ENCODE data around the gene SCARF2. TPM values are rescaled to one million over a fixed set of nuclear protein-coding genes. Genes with fewer than 3 reads are reported as not detected.

Gene SCARF2
- total and polyA plus RNA-seq, 2 of the 13 experiments (the other 11 are each of a cell fraction or from before 2014, with no cell fraction given): 3.3 to 6.2 TPM

DNA sequence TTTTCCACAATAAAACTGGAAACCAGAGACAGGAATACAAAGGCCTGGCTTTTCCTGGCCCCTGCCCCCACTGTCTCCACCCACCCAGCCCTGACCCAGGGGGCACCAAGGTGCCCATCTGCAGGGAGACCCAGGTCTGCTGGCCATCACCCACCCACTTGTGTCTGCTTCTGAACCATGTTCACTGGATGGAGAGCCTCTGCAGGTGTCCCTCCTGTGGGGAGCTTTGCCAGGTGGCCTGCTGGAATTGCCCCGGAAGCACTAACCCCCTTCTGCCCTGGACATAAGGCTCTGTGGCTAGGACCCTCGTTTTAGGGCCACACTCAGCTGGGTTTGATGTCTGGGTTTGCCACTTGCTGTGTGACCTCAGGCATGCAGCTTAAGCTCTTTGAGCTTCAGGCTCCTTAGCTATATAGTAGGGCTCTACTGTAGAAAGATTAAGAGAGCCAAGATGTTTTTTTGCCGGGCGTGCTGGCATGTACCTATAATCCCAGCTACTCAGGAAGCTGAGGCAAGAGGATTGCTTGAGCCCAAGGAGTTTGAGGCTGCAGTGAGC, 3.9 kb downstream of the SCARF2 start (continued):
- TF ChIP-seq MEIS1 (CRISPR knock-in tag; IDR thresholded peaks at IDR 0.05; ENCODE audit: borderline replicate concordance): no peak

DNA sequence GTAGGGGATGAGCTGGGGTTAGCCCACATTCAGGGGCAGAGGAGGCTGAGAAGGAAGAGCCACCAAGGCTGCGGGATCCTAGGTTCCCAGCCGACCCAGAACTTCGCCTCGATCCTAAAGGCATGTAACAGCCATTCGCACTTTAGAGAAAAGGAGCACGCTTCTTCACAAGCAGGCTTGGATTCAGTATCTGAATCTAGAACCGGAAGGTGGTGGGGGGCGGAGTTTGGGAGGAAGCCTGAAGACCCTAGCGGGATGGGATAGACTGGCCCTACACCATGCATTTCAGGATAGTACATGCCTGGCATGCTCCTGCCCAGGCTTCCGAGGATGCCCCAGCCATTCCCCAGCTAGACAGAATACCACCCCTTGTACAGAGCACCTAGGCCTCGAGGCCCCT, 4.4 kb downstream of the SCARF2 start:
- no peak overlapping the region for H2AFZ ChIP-seq (ENCODE audit: low read length)
- WGBS (ENCODE audit: low lambda C conversion rate): 97% methylated on average over 10 of the region's 11 CpGs
- ChIA-PET POLR2A (interaction anchor here (1.9 kb wide), 1 partner anchor 15 kb away, joined by 4 read pairs; no protein-coding TSS in a partner anchor), CTCF (ENCODE audit: low intra/inter-chr PET ratio, low total read pairs) (no interaction called here)
- no peak overlapping the region for H3K4me2 ChIP-seq (ENCODE audit: low read depth, low read length)
- H3K27ac ChIP-seq (ENCODE audit: extremely low read length, insufficient read depth, low read length): no peak overlapping the region
- H3K4me1 ChIP-seq (ENCODE audit: insufficient read depth, low read length): peaks cover 32% of the 10 kb centered on the region
- intact Hi-C loops (cut with micrococcal nuclease; ENCODE audit: unreplicated experiment): no loop called here
- H3K9ac ChIP-seq (ENCODE audit: insufficient read depth, low read depth, low read length): no peak overlapping the region
- no peaks in the 10 kb centered on the region for H3K9me3 ChIP-seq (ENCODE audit: low read length)
- FAIRE-seq (no peak), DNase-seq (ENCODE audit: low spot score) (no peak), ATAC-seq (no peak)
- H3K79me2 ChIP-seq (ENCODE audit: insufficient read depth, low read length): peaks cover 20% of the 10 kb centered on the region
- H3K36me3 ChIP-seq (replicated peaks in 1 of 2; ENCODE audit: control insufficient read depth in 1 of 2, insufficient read depth in 2 of 2, low read length in 2 of 2): peaks cover 7 to 9% of the 10 kb centered on the region in 2 experiments; a peak in 4 of 5 replicates
- no peak overlapping the region for H3K4me3 ChIP-seq (replicated peaks in 1 of 3; ENCODE audit: insufficient read depth in 1 of 3, low read depth in 2 of 3, low read length in 3 of 3)
- H4K20me1 ChIP-seq (ENCODE audit: insufficient read depth, low read length): peaks cover 15% of the 10 kb centered on the region
- TF ChIP-seq ZBTB8A (CRISPR knock-in tag; IDR thresholded peaks at IDR 0.05; ENCODE audit: borderline replicate concordance, low read depth): no peak
- no peak for TF ChIP-seq PHF21A (CRISPR knock-in tag; IDR thresholded peaks at IDR 0.05)
- in situ Hi-C loops (cut with HindIII; ENCODE audit: extremely low pct_ligation_motif_present, low pct_unique_long_range_greater_than_20kb): no loop called here
- BruUV-seq (replicated peaks): no TSS peak
- H3K27me3 ChIP-seq (ENCODE audit: control insufficient read depth in 1 of 2, insufficient read depth in 2 of 2, low read length in 2 of 2): no peaks in the 10 kb centered on the region

DNA sequence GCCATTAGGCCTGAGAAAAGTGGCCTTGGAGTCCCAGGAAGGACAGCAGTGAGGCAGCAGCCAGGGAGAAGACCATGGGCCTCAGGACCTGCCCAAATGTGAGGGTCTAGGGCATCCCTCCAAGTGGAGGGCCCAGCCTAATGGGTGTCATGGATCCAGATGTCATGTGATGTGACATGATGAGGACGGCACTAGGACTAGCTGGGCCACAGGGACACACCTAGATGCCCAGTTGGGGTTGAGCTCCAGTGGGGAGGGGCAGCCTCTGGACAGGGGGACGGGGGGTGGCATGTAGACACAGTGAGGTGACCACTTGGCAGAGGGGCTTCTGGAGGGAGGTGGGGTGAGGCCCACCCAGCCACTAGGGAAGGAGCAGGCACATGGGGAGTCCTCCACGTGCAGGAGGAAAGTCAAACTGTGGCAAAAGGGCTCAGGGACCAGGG, 5.4 kb downstream of the SCARF2 start:
- intact Hi-C loops (cut with micrococcal nuclease; ENCODE audit: unreplicated experiment): no loop called here
- Histone ChIP-seq H3K27me3 (ENCODE audit: control insufficient read depth in 1 of 2, insufficient read depth in 2 of 2, low read length in 2 of 2) (no peaks in the 10 kb centered on the region), H3K9ac (ENCODE audit: insufficient read depth, low read depth, low read length) (no peak overlapping the region), H2AFZ (ENCODE audit: low read length) (no peak overlapping the region), H3K4me2 (ENCODE audit: low read depth, low read length) (no peak overlapping the region), H3K9me3 (ENCODE audit: low read length) (no peaks in the 10 kb centered on the region), H4K20me1 (ENCODE audit: insufficient read depth, low read length) (peaks cover 15% of the 10 kb centered on the region), H3K27ac (ENCODE audit: extremely low read length, insufficient read depth, low read length) (no peak overlapping the region), H3K79me2 (ENCODE audit: insufficient read depth, low read length) (peaks cover 20% of the 10 kb centered on the region), H3K4me1 (ENCODE audit: insufficient read depth, low read length) (peaks cover 29% of the 10 kb centered on the region), H3K4me3 (replicated peaks in 1 of 3; ENCODE audit: insufficient read depth in 1 of 3, low read depth in 2 of 3, low read length in 3 of 3) (no peak overlapping the region), H3K36me3 (replicated peaks in 1 of 2; ENCODE audit: control insufficient read depth in 1 of 2, insufficient read depth in 2 of 2, low read length in 2 of 2) (peaks cover 9 to 11% of the 10 kb centered on the region in 2 experiments; a peak in 4 of 5 replicates)
- in situ Hi-C loops (cut with HindIII; ENCODE audit: extremely low pct_ligation_motif_present, low pct_unique_long_range_greater_than_20kb): no loop called here
- ChIA-PET CTCF (ENCODE audit: low intra/inter-chr PET ratio, low total read pairs) (no interaction called here), POLR2A (interaction anchor here (1.9 kb wide), 1 partner anchor 14 kb away, joined by 4 read pairs; no protein-coding TSS in a partner anchor)
- WGBS (ENCODE audit: low lambda C conversion rate): 88% methylated on average over 3 of the region's 3 CpGs
- TF ChIP-seq ZNF34 (CRISPR knock-in tag; IDR thresholded peaks at IDR 0.05; ENCODE audit: borderline replicate concordance): no peak
- no TSS peak for BruUV-seq (replicated peaks)
- ATAC-seq (no peak), FAIRE-seq (no peak), DNase-seq (ENCODE audit: low spot score) (no peak)

Data from HepG2 (cell line).